Kidney (tissue), 14 donors: Measurements from ENCODE around the gene PITPNM3. TPM values are rescaled to one million over a fixed set of nuclear protein-coding genes. Genes with fewer than 3 reads are reported as not detected.
A peak's percentile ranks its signal among the peaks of the same experiment; 100 is the strongest.

Experiments used
- DNase-seq, 5 donors: peaks; one replicate each; pipeline ENCODE4 v3.0.0-alpha.2; 2013 to 2020
- FAIRE-seq: peaks from 2 replicates; lab custom pipeline; 2012; peaks lifted over from hg19 to GRCh38; lab: Jason Lieb, UNC
- H3K27ac ChIP-seq, 2 donors: one replicate each; pipeline ENCODE4 v1.7.0; 2013; ENCODE audit warnings: low read depth in 2 of 2, low read length in 2 of 2, inconsistent platforms in 1 of 2
- H3K27me3 ChIP-seq: one replicate; pipeline ENCODE4 v1.7.1; 2013; ENCODE audit warnings: low read length, inconsistent platforms; ENCODE audit not compliant: control insufficient read depth, insufficient read depth
- H3K36me3 ChIP-seq, 3 donors: one replicate each; pipeline versions ENCODE4 v1.7.0 to v1.7.1; 2013; ENCODE audit warnings: low read length in 3 of 3, control low read depth in 1 of 3, inconsistent platforms in 1 of 3; ENCODE audit not compliant: insufficient read depth in 3 of 3, control insufficient read depth in 2 of 3
- H3K4me1 ChIP-seq, 3 donors: one replicate each; pipeline versions ENCODE4 v1.7.0 to v1.7.1; 2013; ENCODE audit warnings: low read length in 3 of 3, inconsistent platforms in 1 of 3, low read depth in 1 of 3; ENCODE audit not compliant: control insufficient read depth in 2 of 3, insufficient read depth in 2 of 3
- H3K4me3 ChIP-seq, 3 donors: one replicate each; pipeline versions ENCODE4 v1.7.0 to v1.8.1; 2013; ENCODE audit warnings: low read length in 3 of 3, control low read depth in 1 of 3, inconsistent platforms in 1 of 3
- H3K9ac ChIP-seq, 3 donors: one replicate each; pipeline versions ENCODE4 v1.7.0 to v1.7.1; 2013; ENCODE audit warnings: low read length in 3 of 3, control low read depth in 1 of 3, inconsistent platforms in 1 of 3
- H3K9me3 ChIP-seq, 3 donors: one replicate each; pipeline versions ENCODE4 v1.7.0 to v1.7.1; 2013; ENCODE audit warnings: low read length in 3 of 3, control low read depth in 1 of 3, inconsistent platforms in 1 of 3; ENCODE audit not compliant: control insufficient read depth in 2 of 3, insufficient read depth in 1 of 3
- intact Hi-C: fragments of 100-400 bp; cut with DNase I; formaldehyde crosslinking; loops from one replicate; pipeline ENCODE4 v1.11.1; 2022
- polyA plus RNA-seq: library from polyadenylated mRNA; stranded (reverse); fragments of 350-450 nt; fragmentation: Illumina TruSeq; extraction: RNeasy Lipid Tissue Mini Kit (QIAGEN cat#74804); gene quantifications from one replicate; pipeline ENCODE4 v1.2.3, GENCODE V29; 2014; ENCODE audit warnings: low read depth, low replicate concordance; ENCODE audit not compliant: insufficient read depth
- total RNA-seq: library from RNA; stranded (reverse); fragmentation: NEBNext Ultra II Directional; extraction: Animal tissue kit (Norgen Biotek cat#: 25700); gene quantifications from one replicate; pipeline ENCODE4 v1.2.1, GENCODE V29; 2021
- TF ChIP-seq, protein P1 (sequence below): IDR thresholded peaks from 3 replicates; pipeline ENCODE4 v1.5.1; 2012; ENCODE audit warnings: mild to moderate bottlenecking, moderate library complexity, borderline replicate concordance; ENCODE audit not compliant: insufficient read depth; ENCODE audit errors: extremely low read depth
- donor health status: control.
- donor health status: control.
- donor health status: control.
- donor health status: control.
- donor health status: control.
- donor health status: DM: yes; HTN: yes; CAD: no.
- donor health status: Normal renal cell carcinoma (clear cell type).

Gene PITPNM3
- total and polyA plus RNA-seq, 2 donors from 2014 or later: 1.8 to 9.1 TPM

DNA sequence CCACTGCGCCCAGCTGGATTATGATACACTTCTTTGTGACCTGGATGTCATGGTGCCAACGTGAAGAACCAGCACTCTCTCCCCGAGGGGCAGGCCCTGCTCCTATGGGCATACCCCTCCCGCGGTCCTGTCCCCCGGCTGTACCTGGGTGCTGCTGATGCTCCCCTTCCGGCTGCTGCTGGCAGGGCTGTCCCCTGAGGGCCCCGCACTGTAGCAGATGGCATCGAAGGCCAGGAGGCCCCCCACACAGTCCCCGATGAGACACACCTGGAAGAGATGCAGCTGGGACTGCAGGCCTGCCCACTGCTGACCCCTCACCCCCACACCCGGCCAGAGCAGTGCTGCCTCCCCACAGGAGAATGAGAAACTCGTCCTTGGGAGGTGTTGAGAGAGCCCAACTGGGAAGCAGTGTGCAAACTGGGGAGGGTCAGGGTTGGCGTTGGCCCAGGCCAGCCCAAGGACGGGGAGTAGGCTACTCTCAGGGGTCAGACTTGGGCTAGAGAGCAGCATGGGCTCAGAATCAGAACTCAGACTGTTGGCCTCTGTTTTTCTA, 78.4 kb downstream of the PITPNM3 start:
- H3K27me3 ChIP-seq: no peaks in the 10 kb centered on the region
- no peak overlapping the region for H3K4me3 ChIP-seq
- intact Hi-C loops: loop anchor here (10.0 kb wide), 1 partner anchor 87 kb away; no protein-coding TSS in a partner anchor
- no peaks in the 10 kb centered on the region for H3K9me3 ChIP-seq
- no peak overlapping the region for H3K27ac ChIP-seq
- FAIRE-seq: no peak
- H3K36me3 ChIP-seq: no peaks in the 10 kb centered on the region
- peak in 1 of 5 donors; percentile 67 for DNase-seq
- no peak overlapping the region for H3K9ac ChIP-seq
- no peaks in the 10 kb centered on the region for H3K4me1 ChIP-seq
- TF ChIP-seq, protein P1, sequence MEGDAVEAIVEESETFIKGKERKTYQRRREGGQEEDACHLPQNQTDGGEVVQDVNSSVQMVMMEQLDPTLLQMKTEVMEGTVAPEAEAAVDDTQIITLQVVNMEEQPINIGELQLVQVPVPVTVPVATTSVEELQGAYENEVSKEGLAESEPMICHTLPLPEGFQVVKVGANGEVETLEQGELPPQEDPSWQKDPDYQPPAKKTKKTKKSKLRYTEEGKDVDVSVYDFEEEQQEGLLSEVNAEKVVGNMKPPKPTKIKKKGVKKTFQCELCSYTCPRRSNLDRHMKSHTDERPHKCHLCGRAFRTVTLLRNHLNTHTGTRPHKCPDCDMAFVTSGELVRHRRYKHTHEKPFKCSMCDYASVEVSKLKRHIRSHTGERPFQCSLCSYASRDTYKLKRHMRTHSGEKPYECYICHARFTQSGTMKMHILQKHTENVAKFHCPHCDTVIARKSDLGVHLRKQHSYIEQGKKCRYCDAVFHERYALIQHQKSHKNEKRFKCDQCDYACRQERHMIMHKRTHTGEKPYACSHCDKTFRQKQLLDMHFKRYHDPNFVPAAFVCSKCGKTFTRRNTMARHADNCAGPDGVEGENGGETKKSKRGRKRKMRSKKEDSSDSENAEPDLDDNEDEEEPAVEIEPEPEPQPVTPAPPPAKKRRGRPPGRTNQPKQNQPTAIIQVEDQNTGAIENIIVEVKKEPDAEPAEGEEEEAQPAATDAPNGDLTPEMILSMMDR: no peak

DNA sequence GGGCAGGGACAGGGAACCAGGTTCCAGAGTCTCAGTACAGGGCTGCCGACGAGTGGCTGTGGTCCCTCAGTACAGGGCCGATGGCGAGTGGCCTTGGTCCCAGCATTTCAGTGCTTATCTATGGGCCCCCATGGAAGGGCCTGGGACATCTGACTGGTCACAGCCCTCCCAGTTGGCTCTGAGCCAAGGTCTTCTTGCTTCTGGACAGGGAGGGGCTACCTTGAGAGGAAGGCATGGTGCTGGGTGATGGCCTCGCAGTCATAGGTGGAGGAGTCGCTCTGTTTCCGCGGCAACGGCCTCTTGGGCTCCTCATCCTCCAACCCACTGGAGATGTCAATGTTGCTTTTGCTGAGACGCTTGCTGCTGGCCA, 79.6 kb downstream of the PITPNM3 start:
- H3K9me3 ChIP-seq: no peaks in the 10 kb centered on the region
- intact Hi-C loops: loop anchor here (10.0 kb wide), 1 partner anchor 88 kb away; no protein-coding TSS in a partner anchor
- no peak overlapping the region for H3K27ac ChIP-seq
- H3K36me3 ChIP-seq: no peaks in the 10 kb centered on the region
- H3K9ac ChIP-seq: no peak overlapping the region
- DNase-seq (peak in 1 of 5 donors; percentile 34), FAIRE-seq (no peak)
- no peak overlapping the region for H3K4me3 ChIP-seq
- no peaks in the 10 kb centered on the region for H3K27me3 ChIP-seq
- no peaks in the 10 kb centered on the region for H3K4me1 ChIP-seq
- TF ChIP-seq, protein P1: no peak

DNA sequence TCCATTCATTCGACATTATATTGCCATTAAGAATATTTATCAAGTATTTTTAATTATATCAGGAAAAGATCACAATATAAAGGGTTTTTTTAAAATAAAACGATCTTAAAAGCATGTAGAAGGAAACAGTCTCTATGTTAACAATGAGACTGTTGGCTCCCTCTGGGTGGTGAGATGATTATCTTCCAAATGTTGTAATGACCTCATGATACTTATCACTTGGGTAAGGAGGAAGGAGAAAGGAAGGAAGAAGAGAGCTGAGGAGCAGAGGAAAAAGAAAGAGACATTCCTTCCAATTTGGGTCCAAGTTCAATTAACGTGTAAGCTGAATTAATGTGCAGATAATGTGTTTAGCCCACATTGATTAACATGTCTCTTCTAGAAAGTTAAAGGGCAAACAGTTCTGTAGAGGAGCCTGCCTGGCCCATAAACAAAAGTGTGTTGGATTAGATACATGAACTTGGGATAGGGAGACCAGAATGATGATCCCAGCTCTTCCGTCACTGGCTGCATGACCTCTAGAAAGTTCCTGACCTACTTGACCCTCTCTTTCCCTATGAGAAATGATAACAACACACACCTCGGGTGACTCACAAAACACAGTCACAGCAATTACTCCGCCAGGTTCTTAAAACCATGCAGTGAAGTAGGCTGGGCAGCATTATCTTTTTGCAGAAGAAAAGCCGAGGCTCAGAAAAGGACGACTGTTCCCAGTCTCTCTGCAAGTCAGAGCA, 80.1 kb downstream of the PITPNM3 start:
- FAIRE-seq: no peak
- no peaks in the 10 kb centered on the region for H3K27me3 ChIP-seq
- H3K4me1 ChIP-seq: no peaks in the 10 kb centered on the region
- DNase-seq: no peak
- H3K9ac ChIP-seq: no peak overlapping the region
- intact Hi-C loops: loop anchor here (10.0 kb wide), 1 partner anchor 89 kb away; no protein-coding TSS in a partner anchor
- TF ChIP-seq, protein P1: no peak
- H3K4me3 ChIP-seq: no peak overlapping the region
- H3K36me3 ChIP-seq: no peaks in the 10 kb centered on the region
- H3K27ac ChIP-seq: no peak overlapping the region
- H3K9me3 ChIP-seq: no peaks in the 10 kb centered on the region
